OCI-LY1 (cell line): Measurements from ENCODE around the gene MADD.

Experiments used
- H2AFZ ChIP-seq: fragments of 200-600 bp; sonication (generic), shearing (Covaris generic); 2 replicates; pipeline ENCODE4 v1.6.0; 2014; ENCODE audit warnings: antibody characterized with exemption, mild to moderate bottlenecking, low read length
- H3F3A ChIP-seq: fragments of 200-600 bp; sonication (generic), shearing (Covaris generic); 2 replicates; pipeline ENCODE4 v1.6.0; 2014; ENCODE audit warnings: mild to moderate bottlenecking, antibody characterized with exemption, low read length, moderate library complexity; ENCODE audit not compliant: insufficient read depth
- H3K27ac ChIP-seq: fragments of 200-600 bp; sonication (generic); 2 replicates; pipeline ENCODE4 v1.5.1; 2014; ENCODE audit warnings: low read length, mixed run types, mild to moderate bottlenecking, low read depth; ENCODE audit not compliant: poor library complexity, severe bottlenecking
- H3K27me3 ChIP-seq: fragments of 200-600 bp; sonication (generic); 2 replicates; pipeline ENCODE4 v1.6.0; 2014; ENCODE audit warnings: antibody characterized with exemption, mild to moderate bottlenecking, low read length, moderate library complexity; ENCODE audit not compliant: insufficient read depth
- H3K36me3 ChIP-seq: fragments of 200-600 bp; sonication (generic); 2 replicates; pipeline ENCODE4 v1.6.1; 2014; ENCODE audit warnings: mild to moderate bottlenecking, antibody characterized with exemption, low read length, moderate library complexity, mixed read lengths; ENCODE audit not compliant: insufficient read depth
- H3K4me1 ChIP-seq: fragments of 200-600 bp; sonication (generic); 2 replicates; pipeline ENCODE4 v1.5.1; 2014; ENCODE audit warnings: mild to moderate bottlenecking, low read length, moderate library complexity; ENCODE audit not compliant: insufficient read depth, severe bottlenecking
- H3K4me2 ChIP-seq: fragments of 200-600 bp; sonication (generic), shearing (Covaris generic); 2 replicates; pipeline ENCODE4 v1.6.1; 2014; ENCODE audit warnings: low read length
- H3K4me3 ChIP-seq: fragments of 200-600 bp; sonication (generic); 2 replicates; pipeline ENCODE4 v1.5.1; 2014; ENCODE audit warnings: low read length, low read depth, mild to moderate bottlenecking, mixed read lengths; ENCODE audit not compliant: poor library complexity, severe bottlenecking
- H3K79me2 ChIP-seq: fragments of 200-600 bp; shearing (Covaris generic); 2 replicates; pipeline ENCODE4 v1.6.1; 2016; ENCODE audit warnings: mixed run types, low read length, mixed read lengths; ENCODE audit not compliant: insufficient read depth
- H3K9ac ChIP-seq: fragments of 200-600 bp; sonication (generic), shearing (Covaris generic); 2 replicates; pipeline ENCODE4 v1.6.1; 2014; ENCODE audit warnings: mild to moderate bottlenecking, low read length, mixed read lengths
- H3K9me2 ChIP-seq: fragments of 200-600 bp; sonication (generic), shearing (Covaris generic); 2 replicates; pipeline ENCODE4 v1.6.1; 2014; ENCODE audit warnings: low read depth, mild to moderate bottlenecking, low read length, mixed read lengths
- H3K9me3 ChIP-seq: fragments of 200-600 bp; shearing (Covaris generic); 2 replicates; pipeline ENCODE4 v1.6.1; 2014; ENCODE audit warnings: low read length, mixed read lengths
- H4K20me1 ChIP-seq: fragments of 200-600 bp; sonication (generic), shearing (Covaris generic); 2 replicates; pipeline ENCODE4 v1.6.0; 2016; ENCODE audit warnings: mild to moderate bottlenecking, low read length; ENCODE audit not compliant: insufficient read depth
- CTCF ChIP-seq: fragments of 200-600 bp; sonication (generic), shearing (Covaris generic); IDR thresholded peaks from 2 replicates; pipeline ENCODE4 v1.5.1; 2017; ENCODE audit warnings: mild to moderate bottlenecking, antibody characterized with exemption, low read length, moderate library complexity, mixed read lengths
- EZH2 ChIP-seq: fragments of 200-600 bp; sonication (generic), shearing (Covaris generic); IDR thresholded peaks from 2 replicates; pipeline ENCODE4 v1.8.0; 2017; ENCODE audit warnings: borderline replicate concordance, mixed run types, mild to moderate bottlenecking, antibody characterized with exemption, low read length, moderate library complexity, mixed read lengths

MADD gene

GRCh38 chr11:47225552-47226400 is 44.2 kb upstream of the MADD start:
- H3K4me2 ChIP-seq = no peak overlapping the region
- no peaks in the 10 kb centered on the region for H3K9me3 ChIP-seq
- H4K20me1 ChIP-seq = no peaks in the 10 kb centered on the region
- no peak overlapping the region for H3K27ac ChIP-seq
- peaks cover 53% of the 10 kb centered on the region for H3K36me3 ChIP-seq
- H3K9ac ChIP-seq = no peak overlapping the region
- H3K9me2 ChIP-seq = no peaks in the 10 kb centered on the region
- H3K79me2 ChIP-seq = no peaks in the 10 kb centered on the region
- no peaks in the 10 kb centered on the region for H3K4me1 ChIP-seq
- no peaks in the 10 kb centered on the region for H3F3A ChIP-seq
- no peak overlapping the region for H2AFZ ChIP-seq
- H3K4me3 ChIP-seq = no peak overlapping the region
- no peaks in the 10 kb centered on the region for H3K27me3 ChIP-seq
- TF ChIP-seq EZH2 (no peak), CTCF (no peak)

DNA sequence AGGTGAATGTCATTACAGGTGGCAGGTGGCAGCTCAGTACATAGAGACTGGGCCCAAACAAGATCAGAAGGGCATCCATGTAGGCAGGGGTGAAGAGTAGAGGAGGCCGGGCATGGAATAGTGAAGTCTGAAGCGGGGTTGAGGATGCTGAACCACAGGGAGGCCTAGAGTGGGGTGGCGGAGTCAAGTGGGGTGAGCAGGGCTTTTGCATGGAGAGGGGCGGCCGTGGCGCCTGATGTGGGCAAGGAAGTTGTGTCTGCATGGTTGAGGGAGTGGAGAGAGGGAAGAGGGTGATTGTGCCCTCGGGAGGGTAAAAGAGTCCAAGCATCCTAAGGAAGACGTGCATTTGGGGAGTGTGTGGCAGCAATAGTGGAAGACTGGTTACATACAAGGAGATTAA is 40.8 kb upstream of the MADD start:
- TF ChIP-seq EZH2 (no peak), CTCF (no peak)
- no peak overlapping the region for H3K4me3 ChIP-seq
- no peaks in the 10 kb centered on the region for H3K79me2 ChIP-seq
- H3K9me3 ChIP-seq = no peaks in the 10 kb centered on the region
- H2AFZ ChIP-seq = no peak overlapping the region
- H3K27me3 ChIP-seq = no peaks in the 10 kb centered on the region
- H3K9me2 ChIP-seq = no peaks in the 10 kb centered on the region
- no peak overlapping the region for H3K9ac ChIP-seq
- H3K4me2 ChIP-seq = no peak overlapping the region
- no peaks in the 10 kb centered on the region for H3K4me1 ChIP-seq
- no peaks in the 10 kb centered on the region for H3F3A ChIP-seq
- no peak overlapping the region for H3K27ac ChIP-seq
- H3K36me3 ChIP-seq = peaks cover 45% of the 10 kb centered on the region
- no peaks in the 10 kb centered on the region for H4K20me1 ChIP-seq

DNA sequence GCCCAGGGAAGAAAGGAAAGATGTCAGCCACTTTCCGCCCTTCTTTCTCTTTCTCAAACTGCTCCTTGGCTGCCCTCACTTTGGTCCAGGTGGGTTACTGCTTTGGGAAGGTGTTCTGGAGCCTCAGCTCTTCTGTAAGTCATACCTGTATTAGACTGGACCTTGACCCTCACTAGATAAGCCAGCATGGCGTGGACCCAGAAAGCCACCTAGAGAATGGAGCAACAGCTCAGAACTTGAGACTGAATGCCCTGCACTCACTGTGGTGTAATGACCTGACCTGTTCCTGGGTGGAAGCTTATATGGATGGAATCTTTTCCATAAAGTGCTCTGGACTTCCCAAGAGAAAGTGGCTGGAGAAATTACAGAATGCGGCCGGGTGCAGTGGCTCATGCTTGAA is 36.9 kb upstream of the MADD start:
- Histone ChIP-seq H3K36me3 (peaks cover 43% of the 10 kb centered on the region), H3K27ac (no peak overlapping the region), H3K79me2 (no peaks in the 10 kb centered on the region), H3K9me3 (no peaks in the 10 kb centered on the region), H4K20me1 (no peaks in the 10 kb centered on the region), H3K27me3 (no peaks in the 10 kb centered on the region), H3K9me2 (no peaks in the 10 kb centered on the region), H2AFZ (no peak overlapping the region), H3K9ac (no peak overlapping the region), H3F3A (no peaks in the 10 kb centered on the region), H3K4me2 (no peak overlapping the region), H3K4me1 (peaks cover 5% of the 10 kb centered on the region), H3K4me3 (no peak overlapping the region)
- TF ChIP-seq EZH2 (no peak), CTCF (no peak)
